T47D (cell line): ENCODE data around the gene MCCC1.

Experiments used
- DNase-seq, 2 experiments: peaks; one replicate each; pipeline versions ENCODE4 v3.0.0 to v3.0.0-alpha.2; 2011 to 2012; ENCODE audit warnings: low read depth in 1 of 2, low spot score in 1 of 2
- JUND ChIP-seq: IDR thresholded peaks from 2 replicates; pipeline ENCODE4 v1.6.1; 2012; ENCODE audit warnings: low read depth
- in situ Hi-C: cut with HindIII; loops from 2 replicates; pipeline ENCODE4 v1.10.0; 2016; ENCODE audit warnings: low sequenced_read_pairs, low pct_unique_long_range_greater_than_20kb

Gene MCCC1

GRCh38 chr3:183099026-183099837 is at the start of gene MCCC1:
Gene MCCC1 (minus strand): TSS chr3:183099496. CDS start chr3:183099440, 56 bp downstream.
- no peak for TF ChIP-seq JUND
- in situ Hi-C loops = no loop called here
- peak; percentile 100 for DNase-seq

- DNase-seq = no peak
- no peak for TF ChIP-seq JUND
These were observed 48.8 kb upstream of the MCCC1 start for GRCh38 chr3:183148056-183148455.

GRCh38 chr3:183144363-183144762 is 45.1 kb upstream of the MCCC1 start:
- in situ Hi-C loops = no loop called here
- no peak for DNase-seq
- no peak for TF ChIP-seq JUND

More at GRCh38 chr3:183148056-183148455, 48.8 kb upstream of the MCCC1 start:
- in situ Hi-C loops = no loop called here

GRCh38 chr3:183142199-183142598 is 42.9 kb upstream of the MCCC1 start:
- TF ChIP-seq JUND = no peak
- DNase-seq = no peak
- in situ Hi-C loops = no loop called here

DNA sequence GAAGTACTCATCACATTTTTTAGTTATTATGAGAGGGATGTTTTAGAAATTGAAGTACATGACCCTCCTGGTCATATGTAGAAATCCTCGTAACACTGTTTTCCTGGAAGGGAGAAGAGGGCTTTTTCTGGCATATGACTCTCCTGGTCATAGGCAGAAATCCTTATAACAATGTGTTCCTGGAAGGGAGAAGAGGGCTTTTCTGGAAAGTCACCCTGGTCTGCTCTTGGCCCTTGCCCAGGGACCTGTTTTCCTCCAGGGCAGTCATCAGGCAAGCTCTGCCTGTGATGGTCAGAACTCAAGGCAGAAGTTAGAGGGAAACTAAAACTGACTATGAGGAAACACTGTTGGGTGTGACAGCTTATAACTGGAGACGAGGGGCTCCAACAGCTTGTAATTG is 35.5 kb upstream of the MCCC1 start:
- in situ Hi-C loops = no loop called here
- no peak for DNase-seq
- TF ChIP-seq JUND = no peak

DNA sequence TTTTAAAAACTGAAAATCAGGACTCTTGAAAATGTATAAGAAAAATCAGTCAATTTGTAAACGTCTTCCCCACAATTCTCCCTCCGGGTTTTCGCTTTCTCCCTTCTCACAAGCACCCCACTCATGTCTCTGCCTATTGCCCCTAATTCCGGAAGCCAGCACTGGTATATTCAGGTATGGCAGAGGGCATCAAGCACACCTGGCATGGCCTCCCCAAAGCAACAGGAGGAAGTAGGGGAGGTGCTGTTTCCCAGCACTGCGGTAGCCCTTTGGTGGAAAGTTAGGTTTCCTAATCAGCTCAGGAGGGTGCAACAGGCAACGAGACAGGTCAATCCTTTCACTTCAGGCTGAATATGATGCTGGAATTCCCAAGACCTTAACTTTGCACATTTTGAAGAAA is 33.1 kb upstream of the MCCC1 start:
- no peak for DNase-seq
- in situ Hi-C loops = no loop called here

DNA sequence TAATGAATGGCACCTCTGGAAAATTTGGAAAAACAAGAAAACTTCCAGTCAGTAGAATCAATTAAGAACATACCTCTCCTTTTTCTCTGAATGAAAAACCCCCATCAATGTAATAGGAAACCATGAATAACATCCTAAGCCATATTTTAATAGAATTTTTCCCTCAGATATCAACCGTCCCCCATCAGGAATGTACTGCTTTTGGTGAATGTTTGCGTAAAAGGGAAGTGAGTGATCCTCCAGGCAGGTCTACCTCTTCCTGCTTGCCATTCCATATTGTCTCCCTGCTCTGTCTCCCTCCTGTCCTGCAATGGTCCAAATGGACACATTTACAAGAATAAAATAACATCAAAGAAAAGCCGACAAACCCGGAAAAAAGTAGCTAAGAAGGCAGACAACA is 32.4 kb upstream of the MCCC1 start:
- no peak for DNase-seq
- in situ Hi-C loops = no loop called here

More for the DNA sequence above, 33.1 kb upstream of the MCCC1 start:
- no peak for TF ChIP-seq JUND

DNA sequence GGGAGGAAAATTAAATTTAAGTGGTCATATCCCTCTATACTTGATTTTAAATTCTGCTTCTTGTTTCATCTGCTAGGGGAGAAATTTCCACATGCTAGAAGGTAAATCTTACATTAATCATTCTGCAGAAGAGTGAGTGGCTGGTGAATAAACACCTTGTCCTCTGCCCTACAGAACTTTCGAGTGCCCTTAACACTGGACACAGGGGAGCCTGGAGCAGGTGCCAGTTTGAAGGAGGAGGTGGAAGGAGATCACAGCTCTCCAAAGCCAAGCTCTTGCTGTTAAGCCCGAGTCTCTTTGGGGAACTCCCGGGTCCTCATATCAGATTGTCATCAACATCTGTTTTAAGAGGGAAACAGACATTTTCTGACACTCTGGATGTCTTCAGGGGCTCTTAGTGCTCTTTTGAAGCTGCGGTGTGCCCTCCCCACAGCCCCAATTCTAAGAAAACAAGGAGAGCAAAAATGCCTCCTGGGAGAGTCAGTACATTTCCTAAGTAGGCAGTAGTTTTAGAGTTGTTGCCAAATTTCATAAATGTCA is 32.0 kb upstream of the MCCC1 start:
- no peak for DNase-seq
- TF ChIP-seq JUND = no peak
- in situ Hi-C loops = no loop called here

More for the DNA sequence above, 32.4 kb upstream of the MCCC1 start:
- no peak for TF ChIP-seq JUND

DNA sequence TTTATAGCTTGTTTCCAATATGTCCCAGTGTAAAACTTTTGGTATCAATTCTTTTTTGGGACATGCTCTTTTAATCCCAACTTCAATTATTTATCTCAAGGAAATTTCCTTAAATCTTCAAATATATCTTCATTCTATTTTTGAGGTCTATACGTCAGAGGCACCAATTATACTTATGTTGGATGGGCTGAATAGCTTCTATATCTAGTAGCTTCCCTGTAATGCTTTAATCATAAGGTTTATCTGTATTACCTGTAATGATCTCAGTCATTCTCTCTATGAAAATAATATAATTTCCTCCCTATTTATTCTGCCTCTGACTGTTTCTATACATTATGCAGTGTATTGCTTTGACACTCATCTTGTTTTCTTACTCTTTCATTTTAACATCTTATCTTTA is 29.9 kb upstream of the MCCC1 start:
- in situ Hi-C loops = no loop called here
- no peak for DNase-seq
- no peak for TF ChIP-seq JUND

- in situ Hi-C loops = no loop called here
- no peak for TF ChIP-seq JUND
- no peak for DNase-seq
These were observed 29.4 kb upstream of the MCCC1 start for GRCh38 chr3:183128709-183129108.

DNA sequence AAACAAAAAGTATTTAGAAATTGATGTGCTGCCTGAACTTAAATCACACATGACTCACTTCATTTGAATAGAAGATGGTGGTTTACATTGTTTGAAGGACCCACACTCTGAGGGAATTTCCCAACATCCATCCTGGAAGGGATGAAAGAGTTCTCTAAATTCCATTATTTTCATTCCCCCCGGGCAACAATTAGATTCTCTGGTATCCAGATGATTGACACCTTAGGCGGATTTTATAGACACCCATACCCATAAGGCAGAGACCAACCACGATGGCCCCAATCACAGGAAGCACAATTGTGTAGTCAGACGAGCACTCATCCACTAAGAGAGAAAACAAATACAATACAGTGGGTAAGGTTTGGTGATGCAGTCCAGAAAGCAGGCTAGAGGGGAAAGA is 24.6 kb upstream of the MCCC1 start:
- in situ Hi-C loops = no loop called here
- TF ChIP-seq JUND = no peak
- no peak for DNase-seq

GRCh38 chr3:183122257-183122932 is 23.1 kb upstream of the MCCC1 start:
- peak; percentile 65 to 76 for DNase-seq
- no peak for TF ChIP-seq JUND
- in situ Hi-C loops = no loop called here
